ENCODE data around the gene COMP. TPM values are rescaled to one million over a fixed set of nuclear protein-coding genes. Genes with fewer than 3 reads are reported as not detected.

Gene COMP
- total RNA-seq, 1 donor from 2014 or later = not detected

DNA sequence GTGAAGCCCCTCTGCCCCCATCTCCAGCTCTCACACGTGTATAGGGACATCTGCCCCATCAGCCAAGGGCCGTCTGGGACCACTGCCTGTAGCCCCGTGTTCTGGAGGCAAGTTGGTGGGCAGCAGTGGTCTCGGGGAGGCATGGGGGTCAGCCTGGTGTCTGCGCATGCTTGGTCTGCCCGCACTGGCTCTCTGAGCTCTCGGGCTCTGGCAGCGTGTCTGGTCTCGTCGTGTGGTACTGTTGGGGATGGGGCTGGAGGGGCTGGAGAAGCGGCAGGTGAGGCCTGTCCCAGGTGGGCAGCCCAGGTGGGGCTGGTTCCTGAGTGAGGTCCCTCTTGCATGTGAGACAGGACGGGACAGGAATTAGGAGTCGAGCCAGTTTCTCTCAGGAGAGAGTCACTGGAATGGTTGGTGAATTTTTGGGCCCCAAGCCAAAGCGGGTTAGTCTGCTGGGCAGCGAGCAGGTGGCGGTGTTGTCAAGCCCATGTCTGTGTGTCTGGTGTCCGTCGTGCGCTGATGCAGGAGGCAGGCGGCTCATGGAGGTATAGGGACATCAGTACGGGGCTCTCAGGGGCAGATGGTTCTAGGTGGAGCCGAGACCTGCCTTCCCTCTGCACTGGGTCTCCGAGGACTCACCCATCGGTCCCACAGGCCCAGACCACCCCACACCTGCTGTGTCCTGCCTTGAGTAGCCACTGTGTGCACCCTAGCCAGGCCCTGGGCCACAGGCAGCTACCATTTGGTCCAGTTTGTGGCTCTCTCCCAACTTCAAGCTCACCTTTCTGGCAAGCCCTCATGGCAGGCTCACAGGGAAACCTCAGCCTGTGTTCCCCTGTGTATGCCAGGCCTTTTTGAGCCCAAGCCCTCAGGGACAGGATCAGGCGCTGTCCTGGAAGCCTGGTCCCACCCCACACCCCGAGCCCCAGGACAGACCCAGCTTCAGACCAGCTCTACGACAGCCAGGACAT, 18.2 kb downstream of the COMP start:
- H3K27me3 Mint-ChIP-seq (ENCODE audit: unreplicated experiment) = peaks cover 13% of the 10 kb centered on the region

GRCh38 chr19:18771328-18772242, 19.5 kb downstream of the COMP start:
- no peak overlapping the region for H3K27ac Mint-ChIP-seq (ENCODE audit: unreplicated experiment)
- DNase-seq = peak; percentile 38
- TF ChIP-seq CTCF (IDR thresholded peaks at IDR 0.05; ENCODE audit: partially characterized antibody, unreplicated experiment) = peak; percentile 29
- peaks cover 8% of the 10 kb centered on the region for H3K9me3 Mint-ChIP-seq (ENCODE audit: unreplicated experiment)
- no peak overlapping the region for H3K4me3 Mint-ChIP-seq (ENCODE audit: unreplicated experiment)
- peaks cover 11% of the 10 kb centered on the region for H3K4me1 Mint-ChIP-seq (ENCODE audit: low read depth, unreplicated experiment)
- H3K27me3 Mint-ChIP-seq (ENCODE audit: unreplicated experiment) = peaks cover 13% of the 10 kb centered on the region
- H3K36me3 Mint-ChIP-seq (ENCODE audit: unreplicated experiment) = no peaks in the 10 kb centered on the region

More for the DNA sequence above, 18.2 kb downstream of the COMP start:
- Mint-ChIP-seq H3K36me3 (ENCODE audit: unreplicated experiment) (no peaks in the 10 kb centered on the region), H3K4me1 (ENCODE audit: low read depth, unreplicated experiment) (peaks cover 5% of the 10 kb centered on the region), H3K27ac (ENCODE audit: unreplicated experiment) (no peak overlapping the region), H3K9me3 (ENCODE audit: unreplicated experiment) (peaks cover 8% of the 10 kb centered on the region), H3K4me3 (ENCODE audit: unreplicated experiment) (no peak overlapping the region)
- no peak for TF ChIP-seq CTCF (IDR thresholded peaks at IDR 0.05; ENCODE audit: partially characterized antibody, unreplicated experiment)
- DNase-seq = no peak

- peaks cover 13% of the 10 kb centered on the region for H3K27me3 Mint-ChIP-seq (ENCODE audit: unreplicated experiment)
- H3K27ac Mint-ChIP-seq (ENCODE audit: unreplicated experiment) = no peak overlapping the region
- H3K36me3 Mint-ChIP-seq (ENCODE audit: unreplicated experiment) = no peaks in the 10 kb centered on the region
- H3K9me3 Mint-ChIP-seq (ENCODE audit: unreplicated experiment) = peaks cover 8% of the 10 kb centered on the region
- H3K4me1 Mint-ChIP-seq (ENCODE audit: low read depth, unreplicated experiment) = peaks cover 11% of the 10 kb centered on the region
- DNase-seq = no peak
- H3K4me3 Mint-ChIP-seq (ENCODE audit: unreplicated experiment) = no peak overlapping the region
- no peak for TF ChIP-seq CTCF (IDR thresholded peaks at IDR 0.05; ENCODE audit: partially characterized antibody, unreplicated experiment)
These were observed 20.3 kb downstream of the COMP start for GRCh38 chr19:18770663-18771327.

DNA sequence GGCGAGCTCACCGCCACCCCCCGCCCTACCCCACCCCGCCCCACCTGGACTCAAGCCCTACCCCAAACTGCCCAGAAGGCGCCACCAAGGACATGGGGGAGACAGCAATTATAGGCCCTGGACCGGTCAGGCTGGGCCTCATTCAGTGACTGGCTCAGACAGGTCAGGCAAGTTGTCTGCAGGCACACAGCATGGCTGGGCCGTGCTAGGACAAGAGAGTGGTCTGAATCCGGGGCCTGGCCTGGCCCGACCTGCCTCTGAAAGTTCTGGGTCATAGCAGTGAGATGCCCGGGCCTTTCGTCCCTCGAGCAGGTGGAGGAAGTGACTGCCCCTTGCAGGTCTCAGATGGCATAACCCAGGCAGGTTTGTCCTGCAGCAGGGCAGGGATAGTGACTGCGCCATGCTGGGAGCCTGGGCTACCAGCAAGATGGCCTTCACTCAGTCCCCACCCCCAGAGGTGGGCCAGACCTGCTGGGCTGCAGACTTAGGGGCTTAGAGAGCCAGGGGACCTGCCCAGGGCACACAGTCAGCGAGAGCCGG, 21.0 kb downstream of the COMP start:
- H3K36me3 Mint-ChIP-seq (ENCODE audit: unreplicated experiment) = no peaks in the 10 kb centered on the region
- H3K4me3 Mint-ChIP-seq (ENCODE audit: unreplicated experiment) = no peak overlapping the region
- H3K27ac Mint-ChIP-seq (ENCODE audit: unreplicated experiment) = no peak overlapping the region
- TF ChIP-seq CTCF (IDR thresholded peaks at IDR 0.05; ENCODE audit: partially characterized antibody, unreplicated experiment) = no peak
- H3K4me1 Mint-ChIP-seq (ENCODE audit: low read depth, unreplicated experiment) = peaks cover 11% of the 10 kb centered on the region
- peaks cover 13% of the 10 kb centered on the region for H3K27me3 Mint-ChIP-seq (ENCODE audit: unreplicated experiment)
- H3K9me3 Mint-ChIP-seq (ENCODE audit: unreplicated experiment) = peaks cover 8% of the 10 kb centered on the region
- DNase-seq = peak; percentile 12

Measured in glutamatergic neuron (in vitro differentiated cells).